SU-DHL-6 (cell line): Measurements from ENCODE around the gene MMP11.

Source experiments
- EZH2phosphoT487 ChIP-seq: fragments of 200-600 bp; sonication (generic), shearing (Covaris generic); conservative IDR thresholded peaks from 2 replicates; pipeline ENCODE4 v1.6.1; 2018; ENCODE audit warnings: mild to moderate bottlenecking, antibody characterized with exemption, low read length, moderate library complexity, mixed read lengths
- TF ChIP-seq, protein P1 (sequence below): fragments of 200-600 bp; sonication (generic); IDR thresholded peaks from one replicate; pipeline ENCODE4 v1.5.1; 2017; ENCODE audit warnings: antibody characterized with exemption, mild to moderate bottlenecking, low read length, moderate library complexity; ENCODE audit not compliant: insufficient read depth, poor library complexity, severe bottlenecking

DNA sequence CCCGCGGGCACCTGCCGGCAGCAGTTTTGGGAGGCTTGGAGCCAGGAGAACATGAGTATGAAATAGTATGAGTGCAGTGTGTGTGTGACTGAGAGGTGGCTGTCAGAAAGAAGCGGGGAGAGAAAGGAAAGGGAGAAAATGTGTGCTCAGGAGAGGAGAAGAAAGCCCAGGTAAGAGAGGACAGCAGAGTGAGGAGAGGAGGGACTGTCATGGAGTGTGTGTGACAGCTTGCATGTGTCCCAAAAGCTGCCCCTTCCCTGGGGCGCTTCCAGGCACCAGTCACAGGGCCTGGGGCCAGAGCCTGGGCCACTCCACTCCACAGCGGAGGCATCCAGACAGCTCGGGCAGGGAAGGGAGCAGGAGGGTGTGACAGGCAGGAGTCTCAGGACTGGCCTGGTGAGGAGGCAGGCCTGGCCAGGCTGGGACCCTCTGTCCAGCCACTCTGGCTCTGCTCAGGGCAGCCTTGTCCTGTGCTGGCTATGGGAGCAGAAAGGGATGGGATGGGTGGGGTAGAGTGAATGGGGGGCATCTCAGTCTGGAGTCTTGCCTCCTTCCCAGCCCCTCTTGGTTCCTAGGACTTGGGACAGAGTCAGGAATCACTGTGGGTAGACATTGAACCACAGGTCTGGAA lies 949 bp downstream of the MMP11 start:
- TF ChIP-seq, protein P1, sequence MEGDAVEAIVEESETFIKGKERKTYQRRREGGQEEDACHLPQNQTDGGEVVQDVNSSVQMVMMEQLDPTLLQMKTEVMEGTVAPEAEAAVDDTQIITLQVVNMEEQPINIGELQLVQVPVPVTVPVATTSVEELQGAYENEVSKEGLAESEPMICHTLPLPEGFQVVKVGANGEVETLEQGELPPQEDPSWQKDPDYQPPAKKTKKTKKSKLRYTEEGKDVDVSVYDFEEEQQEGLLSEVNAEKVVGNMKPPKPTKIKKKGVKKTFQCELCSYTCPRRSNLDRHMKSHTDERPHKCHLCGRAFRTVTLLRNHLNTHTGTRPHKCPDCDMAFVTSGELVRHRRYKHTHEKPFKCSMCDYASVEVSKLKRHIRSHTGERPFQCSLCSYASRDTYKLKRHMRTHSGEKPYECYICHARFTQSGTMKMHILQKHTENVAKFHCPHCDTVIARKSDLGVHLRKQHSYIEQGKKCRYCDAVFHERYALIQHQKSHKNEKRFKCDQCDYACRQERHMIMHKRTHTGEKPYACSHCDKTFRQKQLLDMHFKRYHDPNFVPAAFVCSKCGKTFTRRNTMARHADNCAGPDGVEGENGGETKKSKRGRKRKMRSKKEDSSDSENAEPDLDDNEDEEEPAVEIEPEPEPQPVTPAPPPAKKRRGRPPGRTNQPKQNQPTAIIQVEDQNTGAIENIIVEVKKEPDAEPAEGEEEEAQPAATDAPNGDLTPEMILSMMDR, result no peak
- TF ChIP-seq EZH2phosphoT487, result no peak
